Body of pancreas (tissue), 4 donors: ENCODE data around the gene SLC5A9. TPM values are rescaled to one million over a fixed set of nuclear protein-coding genes. Genes with fewer than 3 reads are reported as not detected.
"Not testable (repeated sequence)": the region's sequence is repeated elsewhere in the genome, so short reads cannot be mapped to it uniquely, and the experiment has no call there.

ENCODE experiments used
- ATAC-seq: fragments of 150-250 bp; one replicate; pipeline ENCODE4 v1.9.1; 2016
- DNase-seq, 4 donors: peaks; one replicate each; pipeline ENCODE4 v3.0.0-alpha.2; 2019
- H3K27ac ChIP-seq, 4 donors: fragments of 200-600 bp; sonication (generic); 1 replicate in 3 of 4; 2 replicates in 1 of 4; pipeline versions ENCODE4 v1.5.1 to v1.6.1; 2016 to 2019; ENCODE audit warnings: mild to moderate bottlenecking in 1 of 4, mixed read lengths in 1 of 4, moderate library complexity in 1 of 4
- H3K27me3 ChIP-seq, 2 donors: fragments of 200-600 bp; sonication (generic); one replicate each; pipeline ENCODE4 v1.6.0; 2016; ENCODE audit warnings: mild to moderate bottlenecking in 1 of 2
- H3K36me3 ChIP-seq, 2 donors: fragments of 200-600 bp; sonication (generic); replicated peaks in 1 of 2; 2 replicates each; pipeline ENCODE4 v1.5.1; 2016; ENCODE audit warnings: low read depth in 2 of 2; ENCODE audit not compliant: insufficient read depth in 1 of 2
- H3K4me1 ChIP-seq: fragments of 200-600 bp; sonication (generic); one replicate; pipeline ENCODE4 v1.6.0; 2016
- H3K4me3 ChIP-seq, 2 donors: fragments of 200-600 bp; sonication (generic); 1 replicate in 1 of 2; 2 replicates in 1 of 2; pipeline ENCODE4 v1.5.1; 2016 to 2019
- H3K9me3 ChIP-seq, 3 donors: fragments of 200-600 bp; sonication (generic); 1 replicate in 2 of 3; 2 replicates in 1 of 3; pipeline ENCODE4 v1.5.1; 2016
- POLR2A ChIP-seq, 3 donors: fragments of 450-650 bp; IDR thresholded peaks; one replicate each; pipeline ENCODE4 v1.6.1; 2016; ENCODE audit warnings: antibody characterized with exemption in 3 of 3, mild to moderate bottlenecking in 2 of 3
- whole genome bisulfite sequencing, 2 donors: methylation state at CpG; one replicate each; pipeline ENCODE4 v1.1.5; 2017; 5-methylcytosine and 5-hydroxymethylcytosine counted together
- intact Hi-C: fragments of 100-400 bp; cut with DNase I; formaldehyde crosslinking; loops from one replicate; pipeline ENCODE4 v1.15.1; 2023
- total RNA-seq, 2 donors: library from RNA; depleted of rRNA; stranded (reverse); fragments of >200 nt; gene quantifications; one replicate each; pipeline ENCODE4 v1.1.0, GENCODE V29; 2016
- TF ChIP-seq, protein P1 (sequence below), 7 experiments: fragments of 450-650 bp in 4 of 7; fragments of 200-600 bp in 3 of 7; sonication (generic) in 3 of 7; IDR thresholded peaks; one replicate each; pipeline ENCODE4 v1.5.1; 2016 to 2019; ENCODE audit warnings: antibody characterized with exemption in 7 of 7

SLC5A9 gene
- total RNA-seq, 2 donors from 2014 or later: 3.3 to 5.2 TPM

DNA sequence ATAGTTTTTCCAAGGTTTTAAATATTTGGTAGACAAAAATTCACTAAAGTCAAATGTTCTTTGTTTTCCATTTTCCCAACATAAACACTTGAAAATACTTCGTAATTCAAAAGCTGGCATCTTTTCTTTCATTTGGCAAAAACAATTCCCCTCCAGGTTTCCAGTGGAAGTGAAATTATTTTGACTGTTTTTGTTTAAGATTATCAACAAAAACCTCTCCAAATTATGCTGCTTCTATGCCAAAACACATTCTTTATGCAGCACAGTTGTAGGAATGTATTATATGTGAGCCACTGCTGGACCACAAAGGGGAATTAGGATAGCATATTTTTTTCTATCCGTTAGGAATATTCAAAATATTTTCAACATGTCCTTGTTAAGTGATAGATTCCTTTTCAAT lies 44.1 kb downstream of the SLC5A9 start:
- H3K27me3 ChIP-seq: no peaks in the 10 kb centered on the region
- no peak overlapping the region for H3K4me3 ChIP-seq
- no peaks in the 10 kb centered on the region for H3K36me3 ChIP-seq
- no peaks in the 10 kb centered on the region for H3K4me1 ChIP-seq
- 77% methylated on average over 2 of the region's 2 CpGs for WGBS, 2 donors
- TF ChIP-seq, protein P1, sequence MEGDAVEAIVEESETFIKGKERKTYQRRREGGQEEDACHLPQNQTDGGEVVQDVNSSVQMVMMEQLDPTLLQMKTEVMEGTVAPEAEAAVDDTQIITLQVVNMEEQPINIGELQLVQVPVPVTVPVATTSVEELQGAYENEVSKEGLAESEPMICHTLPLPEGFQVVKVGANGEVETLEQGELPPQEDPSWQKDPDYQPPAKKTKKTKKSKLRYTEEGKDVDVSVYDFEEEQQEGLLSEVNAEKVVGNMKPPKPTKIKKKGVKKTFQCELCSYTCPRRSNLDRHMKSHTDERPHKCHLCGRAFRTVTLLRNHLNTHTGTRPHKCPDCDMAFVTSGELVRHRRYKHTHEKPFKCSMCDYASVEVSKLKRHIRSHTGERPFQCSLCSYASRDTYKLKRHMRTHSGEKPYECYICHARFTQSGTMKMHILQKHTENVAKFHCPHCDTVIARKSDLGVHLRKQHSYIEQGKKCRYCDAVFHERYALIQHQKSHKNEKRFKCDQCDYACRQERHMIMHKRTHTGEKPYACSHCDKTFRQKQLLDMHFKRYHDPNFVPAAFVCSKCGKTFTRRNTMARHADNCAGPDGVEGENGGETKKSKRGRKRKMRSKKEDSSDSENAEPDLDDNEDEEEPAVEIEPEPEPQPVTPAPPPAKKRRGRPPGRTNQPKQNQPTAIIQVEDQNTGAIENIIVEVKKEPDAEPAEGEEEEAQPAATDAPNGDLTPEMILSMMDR (IDR thresholded peaks at IDR 0.05): no peak
- no peak for TF ChIP-seq POLR2A (IDR thresholded peaks at IDR 0.05)
- H3K9me3 ChIP-seq: no peaks in the 10 kb centered on the region
- ATAC-seq (no peak), DNase-seq (no peak)
- no peak overlapping the region for H3K27ac ChIP-seq
- intact Hi-C loops: no loop called here

GRCh38 chr1:48277437-48277836 lies 54.9 kb downstream of the SLC5A9 start:
- H3K4me3 ChIP-seq, intact Hi-C loops, H3K27ac ChIP-seq, DNase-seq, H3K27me3 ChIP-seq, ATAC-seq, H3K9me3 ChIP-seq, H3K36me3 ChIP-seq, H3K4me1 ChIP-seq: not testable (repeated sequence)
- 86% methylated on average over 10 of the region's 10 CpGs; no CpG with 5 or more reads in 1 of the 2 donors for WGBS, 2 donors

GRCh38 chr1:48282329-48282728 lies 59.8 kb downstream of the SLC5A9 start:
- intact Hi-C loops, H3K27me3 ChIP-seq, H3K4me1 ChIP-seq, DNase-seq, H3K27ac ChIP-seq, H3K9me3 ChIP-seq, ATAC-seq, H3K4me3 ChIP-seq, H3K36me3 ChIP-seq: not testable (repeated sequence)

- H3K27ac ChIP-seq, H3K36me3 ChIP-seq, H3K4me3 ChIP-seq, ATAC-seq, intact Hi-C loops, DNase-seq, H3K27me3 ChIP-seq, H3K9me3 ChIP-seq, H3K4me1 ChIP-seq: not testable (repeated sequence)
- WGBS, 2 donors: 44 to 53% methylated on average over 7 to 10 of the region's 10 CpGs
Observed at GRCh38 chr1:48284696-48285420, 62.3 kb downstream of the SLC5A9 start.

DNA sequence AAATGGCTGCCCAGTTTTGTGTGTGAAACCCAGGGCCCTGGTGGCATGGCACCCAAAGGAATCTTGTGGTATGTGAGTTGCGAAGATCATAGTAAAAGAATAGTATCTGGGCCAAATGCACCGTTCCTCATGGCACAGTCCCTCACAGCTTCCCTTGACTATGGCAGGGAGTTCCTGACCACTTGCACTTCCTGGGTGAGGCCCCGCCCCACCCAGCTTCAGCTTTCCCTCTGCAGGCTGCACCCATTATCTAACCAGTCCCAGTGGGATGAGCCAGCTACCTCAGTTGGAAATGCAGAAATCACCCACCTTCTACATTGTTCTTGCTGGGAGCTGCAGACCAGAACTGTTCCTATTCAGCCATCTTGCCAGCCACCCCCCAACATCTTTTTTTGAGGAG lies 63.0 kb downstream of the SLC5A9 start:
- no peaks in the 10 kb centered on the region for H3K36me3 ChIP-seq
- intact Hi-C loops: no loop called here
- no peaks in the 10 kb centered on the region for H3K9me3 ChIP-seq
- 80 to 83% methylated on average over 3 of the region's 3 CpGs for WGBS, 2 donors
- H3K27me3 ChIP-seq: no peaks in the 10 kb centered on the region
- ATAC-seq (no peak), DNase-seq (no peak)
- H3K4me3 ChIP-seq: no peak overlapping the region
- no peak overlapping the region for H3K27ac ChIP-seq
- no peaks in the 10 kb centered on the region for H3K4me1 ChIP-seq
- no peak for TF ChIP-seq POLR2A (IDR thresholded peaks at IDR 0.05)
- TF ChIP-seq, protein P1 (IDR thresholded peaks at IDR 0.05): no peak

DNA sequence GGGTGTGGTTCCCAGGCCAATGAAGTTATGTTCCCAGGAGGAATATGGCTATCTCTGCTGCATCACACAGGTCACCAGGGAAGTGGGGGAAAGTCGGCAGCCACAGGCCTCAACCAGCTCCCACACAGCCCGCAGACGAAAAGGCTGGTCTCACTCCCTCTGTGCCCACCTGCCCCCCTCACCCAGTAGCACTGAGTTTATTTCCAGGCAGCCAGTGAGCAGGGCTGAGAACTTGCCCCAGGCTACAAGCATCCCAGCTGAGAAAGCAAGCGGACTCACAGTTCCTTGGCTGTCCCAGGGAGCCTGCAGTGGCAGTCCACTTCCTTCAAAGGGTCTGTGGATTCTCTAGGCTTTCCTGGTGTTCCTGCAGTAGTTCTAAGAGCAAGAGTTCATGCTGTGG lies 68.9 kb downstream of the SLC5A9 start:
- Histone ChIP-seq H3K4me1 (no peaks in the 10 kb centered on the region), H3K27me3 (no peaks in the 10 kb centered on the region), H3K36me3 (no peaks in the 10 kb centered on the region), H3K4me3 (no peak overlapping the region), H3K27ac (no peak overlapping the region), H3K9me3 (no peaks in the 10 kb centered on the region)
- no peak for DNase-seq
- intact Hi-C loops: no loop called here
- 86% methylated on average over 4 of the region's 4 CpGs; no CpG with 5 or more reads in 1 of the 2 donors for WGBS, 2 donors
- TF ChIP-seq, protein P1 (IDR thresholded peaks at IDR 0.05): no peak
- no peak for ATAC-seq
